HG02938 (cell line): ENCODE measurements around the gene SSC4D.
"Not testable (repeated sequence)": the region's sequence is repeated elsewhere in the genome, so short reads cannot be mapped to it uniquely, and the experiment has no call there.

Source experiments
- ATAC-seq: cut with Tn5 transposase; IDR thresholded peaks from one replicate; pipeline ENCODE4 v1.9.1; 2021; ENCODE audit warnings: mild to moderate bottlenecking, moderate library complexity; ENCODE audit not compliant: unreplicated experiment

SSC4D gene

GRCh38 chr7:76423666-76424412, 14.3 kb upstream of the SSC4D start:
- ATAC-seq: no peak

DNA sequence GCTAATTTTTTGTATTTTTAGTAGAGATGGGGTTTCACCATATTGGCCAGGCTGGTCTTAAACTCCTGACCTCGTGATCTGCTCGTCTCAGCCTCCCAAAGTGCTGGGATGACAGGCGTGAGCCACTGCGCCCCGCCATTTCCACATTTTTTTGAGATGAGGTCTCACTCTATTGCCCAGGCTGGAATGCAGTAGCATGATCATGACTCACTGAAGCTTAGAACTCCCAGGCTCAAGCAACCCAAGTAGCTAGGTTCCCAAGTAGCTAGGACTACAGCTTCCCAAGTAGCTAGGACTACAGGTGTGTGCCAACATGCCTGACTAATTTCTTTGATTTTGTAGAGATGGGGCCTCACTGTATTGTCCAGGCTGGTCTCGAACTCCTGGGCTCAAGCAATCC, 11.6 kb upstream of the SSC4D start:
- ATAC-seq: not testable (repeated sequence)

GRCh38 chr7:76417654-76418310, 8.3 kb upstream of the SSC4D start:
- not testable (repeated sequence) for ATAC-seq

- ATAC-seq: no peak
Measured at GRCh38 chr7:76412249-76412648, 2.8 kb upstream of the SSC4D start.

- no peak for ATAC-seq
Measured at GRCh38 chr7:76411626-76412025, 2.1 kb upstream of the SSC4D start.

GRCh38 chr7:76408121-76408560, 1.4 kb downstream of the SSC4D start:
- ATAC-seq: no peak

- ATAC-seq: no peak
Measured at GRCh38 chr7:76407718-76408117, 1.8 kb downstream of the SSC4D start.

DNA sequence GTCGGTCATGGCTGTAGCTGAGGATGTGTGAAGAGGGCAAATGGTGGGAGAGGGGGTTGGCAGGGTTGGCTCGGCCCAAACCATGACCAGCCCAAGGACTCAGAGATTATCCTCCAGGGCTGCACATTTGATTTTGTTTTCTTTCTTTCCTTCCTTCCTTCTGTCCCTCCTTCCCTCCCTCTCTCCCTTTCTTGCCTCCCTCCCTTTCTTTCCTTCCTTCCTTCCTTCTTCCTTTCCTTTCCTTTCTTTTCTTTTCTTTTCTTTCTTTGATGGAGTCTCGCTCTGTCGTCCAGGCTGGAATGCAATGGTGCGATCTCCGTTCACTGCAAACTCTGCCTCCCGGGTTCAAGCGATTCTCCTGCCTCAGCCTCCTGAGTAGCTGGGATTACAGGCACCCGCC, 3.8 kb downstream of the SSC4D start:
- no peak for ATAC-seq

GRCh38 chr7:76403780-76404494, 5.6 kb downstream of the SSC4D start:
- no peak for ATAC-seq

GRCh38 chr7:76403097-76403496, 6.4 kb downstream of the SSC4D start:
- ATAC-seq: not testable (repeated sequence)

DNA sequence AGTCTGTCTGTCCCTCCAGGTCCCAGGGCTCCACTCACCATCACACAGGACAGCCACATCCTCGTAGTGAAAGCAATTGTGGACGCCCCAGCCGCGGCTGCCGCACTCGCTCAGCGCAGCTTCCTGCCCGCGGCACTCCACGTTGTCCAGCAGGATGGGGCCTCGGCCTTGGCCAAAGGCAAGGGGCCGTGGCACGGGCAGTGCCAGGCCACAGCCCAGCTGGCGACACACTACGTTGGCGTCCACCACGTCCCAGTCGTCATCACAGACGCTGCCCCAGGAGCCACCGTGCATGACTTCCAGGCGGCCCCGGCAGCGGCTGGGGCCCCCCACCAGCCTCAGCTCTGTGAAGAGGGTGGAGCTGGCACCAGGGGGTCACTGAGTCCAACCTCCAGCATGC, 9.2 kb downstream of the SSC4D start:
- ATAC-seq: no peak

GRCh38 chr7:76397409-76398183, 11.9 kb downstream of the SSC4D start:
- ATAC-seq: no peak

- no peak for ATAC-seq
Measured at GRCh38 chr7:76396864-76397263, 12.6 kb downstream of the SSC4D start.

- no peak for ATAC-seq
Measured at GRCh38 chr7:76395965-76396726, 13.4 kb downstream of the SSC4D start.

DNA sequence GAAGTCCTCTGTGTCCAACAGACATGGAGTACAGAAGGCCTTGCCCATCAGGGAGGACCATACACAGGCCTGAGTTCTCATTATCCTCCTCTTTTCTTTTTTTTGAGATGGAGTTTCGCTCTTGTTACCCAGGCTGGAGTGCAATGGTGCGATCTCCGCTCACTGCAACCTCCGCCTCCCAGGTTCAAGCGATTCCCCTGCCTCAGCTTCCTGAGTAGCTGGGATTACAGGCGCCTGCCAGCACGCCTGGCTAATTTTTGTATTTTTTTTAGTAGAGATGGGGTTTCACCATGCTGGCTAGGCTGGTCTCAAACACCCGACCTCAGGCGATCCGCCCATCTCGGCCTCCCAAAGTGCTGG, 13.9 kb downstream of the SSC4D start:
- ATAC-seq: not testable (repeated sequence)

DNA sequence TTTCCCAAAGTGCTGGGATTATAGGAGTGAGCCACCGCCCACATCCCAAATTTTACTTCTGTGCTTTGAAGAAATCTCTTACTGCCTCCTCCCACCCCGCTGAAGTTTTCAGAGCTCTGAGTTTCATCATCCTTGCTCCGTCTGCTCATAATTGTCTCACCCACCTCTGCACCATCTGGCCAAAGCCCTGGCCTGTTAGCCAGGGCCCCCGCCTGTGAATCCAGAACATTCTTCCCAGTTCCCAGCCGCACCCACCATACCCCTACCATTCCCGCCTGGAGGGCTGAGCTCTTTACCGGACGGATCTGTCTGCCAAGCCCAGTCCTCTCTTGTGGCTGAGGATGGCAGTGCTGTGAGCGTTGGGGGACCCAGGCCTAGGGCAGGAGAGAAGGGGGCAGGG, 14.5 kb downstream of the SSC4D start:
- ATAC-seq: no peak

GRCh38 chr7:76393116-76394031, 16.1 kb downstream of the SSC4D start:
- peak; percentile 85 for ATAC-seq

DNA sequence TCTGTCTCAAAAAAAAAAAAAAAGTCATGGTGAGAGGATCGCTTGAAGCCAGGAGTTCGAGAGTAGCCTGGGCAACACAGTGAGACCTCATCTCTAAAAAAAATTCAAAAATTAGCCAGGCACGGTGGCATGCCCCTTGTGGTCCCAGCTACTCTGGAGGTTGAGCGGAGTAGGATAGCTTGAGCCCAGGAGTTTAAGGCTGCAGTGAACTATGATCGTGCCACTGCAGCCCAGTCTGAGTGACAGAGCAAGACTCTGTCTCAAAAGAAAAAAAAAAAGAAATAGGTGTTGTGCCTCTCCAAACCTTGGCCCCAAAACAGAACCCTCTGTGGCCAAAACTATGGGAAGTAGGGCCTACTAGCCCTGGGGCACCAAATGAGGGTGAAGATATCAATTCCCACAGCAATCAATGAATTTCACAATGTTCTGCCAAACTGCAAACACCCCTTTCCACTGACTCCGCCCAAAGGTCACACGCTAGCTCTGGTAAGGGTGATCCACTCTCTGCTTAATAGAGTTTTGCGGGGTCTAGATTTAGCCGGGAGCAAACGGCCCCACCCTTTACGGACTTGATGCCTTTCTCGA, 16.9 kb downstream of the SSC4D start:
- no peak for ATAC-seq

DNA sequence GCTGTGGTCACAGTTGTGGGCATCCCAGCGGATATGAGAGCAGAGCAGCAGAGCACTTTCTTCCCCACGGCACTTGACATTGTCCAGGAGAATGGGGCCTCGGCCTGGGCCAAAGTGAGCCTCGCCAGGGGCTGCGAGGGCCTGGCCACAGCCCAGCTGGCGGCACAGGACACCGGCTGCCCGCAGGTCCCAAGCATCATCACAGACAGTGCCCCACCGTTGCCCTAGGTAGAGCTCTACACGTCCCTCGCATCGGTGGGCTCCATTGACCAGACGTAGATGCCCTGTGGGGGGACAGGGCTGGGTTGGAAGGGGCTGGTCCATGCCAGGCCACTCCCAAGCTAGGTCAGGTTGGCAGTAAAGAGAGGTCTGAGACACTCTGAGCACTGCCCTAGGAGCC, 19.4 kb downstream of the SSC4D start:
- ATAC-seq: no peak
